GM19395 (cell line): Measurements from ENCODE around the gene TRIM60.
A peak's percentile ranks its signal among the peaks of the same experiment; 100 is the strongest.
"Not testable (repeated sequence)": the region's sequence is repeated elsewhere in the genome, so short reads cannot be mapped to it uniquely, and the experiment has no call there.

Experiments
- ATAC-seq: cut with Tn5 transposase; IDR thresholded peaks from one replicate; pipeline ENCODE4 v1.9.1; 2021; ENCODE audit warnings: mild to moderate bottlenecking, moderate library complexity; ENCODE audit not compliant: unreplicated experiment

TRIM60 gene

DNA sequence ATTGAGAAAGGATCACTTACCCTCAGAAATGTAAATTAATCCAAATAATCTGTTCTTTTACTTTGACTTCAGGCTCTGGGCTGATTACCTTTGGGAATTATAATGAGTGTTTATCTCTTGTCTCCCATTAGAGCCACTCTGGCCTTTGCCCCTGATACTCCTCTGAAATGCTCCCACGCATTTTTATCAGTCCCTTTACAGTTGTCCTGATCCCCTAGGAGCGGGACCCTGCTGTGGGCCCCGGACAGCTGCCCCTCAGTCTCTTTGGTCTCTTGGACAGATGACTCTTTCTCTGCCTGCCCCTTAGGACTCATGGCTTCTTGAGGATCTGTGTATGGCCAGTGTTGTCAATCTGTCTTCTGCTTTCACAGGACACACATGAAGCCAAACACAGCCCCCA lies 20.8 kb downstream of the TRIM60 start:
- ATAC-seq: no peak

DNA sequence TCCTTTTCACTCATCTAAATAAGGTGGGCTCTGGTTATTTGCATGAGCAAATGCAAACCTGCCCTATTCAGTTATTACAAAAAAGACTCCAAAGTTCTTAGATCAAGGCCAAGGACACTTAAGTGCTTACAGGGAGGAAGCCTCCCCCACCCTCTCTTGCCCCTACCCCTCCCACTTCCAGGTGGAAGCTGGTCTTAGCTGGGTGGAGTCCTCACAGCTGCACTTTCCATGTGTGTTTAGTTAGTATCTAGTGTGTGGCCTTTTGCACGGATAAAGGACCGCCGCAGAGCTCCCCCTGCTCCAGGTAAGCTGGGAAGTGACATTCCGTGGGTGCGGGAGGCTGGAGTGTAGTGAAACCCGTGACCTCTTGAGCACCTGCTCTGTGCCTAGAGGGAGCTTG lies 21.8 kb downstream of the TRIM60 start, which contains the start of gene TRIM75:
Gene TRIM75, plus strand, starts transcription at position 222 of the 400 bp plus-strand sequence. CDS start 5,282 bp downstream, outside the sequence.
- ATAC-seq: no peak

DNA sequence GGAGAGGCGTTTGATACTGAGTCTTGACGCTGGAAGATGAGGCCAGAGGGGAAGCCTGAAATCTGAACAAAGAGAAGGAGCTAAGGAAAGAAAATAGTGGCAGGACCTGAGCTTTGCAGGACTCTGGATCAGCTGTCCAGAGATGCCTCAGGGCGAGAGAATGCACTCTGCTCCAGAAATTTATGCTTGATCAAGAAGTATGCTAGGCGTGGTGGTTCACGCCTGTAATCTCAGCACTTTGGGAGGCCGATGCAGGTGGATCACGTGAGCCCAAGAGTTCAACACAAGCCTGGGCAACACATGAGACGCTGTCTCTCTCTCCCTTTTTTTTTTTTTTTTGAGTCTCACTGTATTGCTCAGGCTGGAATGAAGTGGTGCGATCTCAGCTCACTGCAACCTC lies 23.8 kb downstream of the TRIM60 start:
- ATAC-seq: no peak

DNA sequence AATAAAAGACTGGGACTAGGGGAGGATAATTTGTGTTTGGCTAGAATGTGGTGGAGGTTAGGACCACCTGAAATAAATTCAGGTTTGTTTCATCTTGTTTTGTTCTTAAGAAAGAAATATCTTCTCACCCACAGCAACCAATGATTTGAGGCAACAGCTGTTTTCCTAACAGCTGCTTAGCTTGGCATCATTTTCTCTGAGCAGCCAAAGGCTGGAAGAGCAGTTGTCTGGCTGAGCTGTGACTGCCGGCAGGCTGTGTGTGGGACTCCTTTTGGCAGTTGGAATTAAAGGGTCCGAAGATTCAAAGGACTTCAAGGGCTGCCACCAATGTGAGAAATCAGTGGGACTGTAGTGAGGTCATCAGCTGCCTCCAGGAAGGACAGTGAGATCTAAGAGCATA lies 26.9 kb downstream of the TRIM60 start:
- ATAC-seq: no peak

DNA sequence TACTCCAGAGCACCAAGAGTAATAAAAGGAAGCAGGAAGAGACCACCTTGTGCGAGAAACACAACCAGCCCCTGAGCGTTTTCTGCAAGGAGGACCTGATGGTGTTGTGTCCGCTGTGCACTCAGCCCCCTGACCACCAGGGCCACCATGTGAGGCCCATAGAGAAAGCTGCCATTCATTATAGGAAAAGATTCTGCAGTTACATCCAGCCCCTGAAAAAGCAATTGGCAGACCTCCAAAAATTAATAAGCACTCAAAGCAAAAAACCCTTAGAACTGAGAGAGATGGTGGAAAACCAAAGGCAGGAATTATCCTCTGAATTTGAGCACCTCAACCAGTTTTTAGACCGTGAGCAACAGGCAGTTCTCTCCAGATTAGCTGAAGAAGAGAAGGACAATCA lies 27.6 kb downstream of the TRIM60 start:
- ATAC-seq: no peak

DNA sequence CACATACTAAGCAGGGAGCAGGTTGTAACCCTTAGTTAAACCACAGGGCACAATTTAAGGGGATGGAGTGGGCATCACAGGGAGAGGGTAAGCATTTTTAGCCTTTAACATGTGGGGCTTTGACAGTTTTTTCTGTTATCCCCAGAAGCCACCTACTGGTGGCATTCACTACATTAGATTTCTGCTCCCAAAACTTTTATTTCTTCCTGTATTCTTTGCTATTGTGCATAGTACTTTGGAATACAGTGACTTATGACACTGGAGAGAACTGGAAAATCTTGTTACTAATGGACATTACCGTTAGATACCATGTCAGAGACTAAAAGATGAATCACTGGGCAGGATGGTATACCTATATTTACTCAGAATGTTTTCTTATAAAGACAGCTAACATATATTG lies 29.1 kb downstream of the TRIM60 start:
- no peak for ATAC-seq

DNA sequence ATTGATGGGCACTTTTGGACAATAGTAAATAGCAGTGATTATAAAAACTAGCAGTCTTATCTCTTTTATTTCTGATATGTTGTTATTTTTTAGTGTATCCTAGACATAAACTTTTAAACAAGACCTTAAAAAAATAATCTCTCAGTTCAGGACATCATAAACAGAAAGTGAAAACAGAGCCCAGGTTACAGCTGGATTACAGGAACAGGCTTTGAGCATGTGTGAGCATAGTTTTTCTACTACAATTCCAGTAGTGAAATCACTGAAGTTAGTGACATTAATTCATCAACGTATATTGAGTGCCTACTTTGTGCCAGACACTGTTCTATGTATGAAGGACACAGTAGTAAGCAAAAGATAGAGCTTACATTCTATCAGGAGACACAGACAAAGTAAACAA lies 38.8 kb downstream of the TRIM60 start:
- peak; percentile 55 for ATAC-seq

DNA sequence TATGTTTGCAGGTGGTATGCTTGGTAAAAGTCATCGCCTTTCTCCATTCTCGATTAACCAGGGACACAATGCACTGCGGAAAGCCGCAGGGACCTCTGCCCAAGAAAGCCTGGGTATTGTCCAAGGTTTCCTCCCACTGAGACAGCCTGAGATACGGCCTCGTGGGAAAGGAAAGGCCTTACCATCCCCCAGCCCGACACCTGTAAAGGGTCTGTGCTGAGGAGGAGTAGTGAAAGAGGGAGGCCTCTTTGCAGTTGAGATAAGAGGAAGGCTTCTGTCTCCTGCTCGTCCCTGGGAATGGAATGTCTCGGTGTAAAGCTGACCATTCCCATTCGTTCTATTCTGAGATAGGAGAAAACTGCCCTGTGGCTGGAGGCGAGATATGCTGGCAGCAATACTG lies 41.5 kb downstream of the TRIM60 start:
- ATAC-seq: not testable (repeated sequence)

DNA sequence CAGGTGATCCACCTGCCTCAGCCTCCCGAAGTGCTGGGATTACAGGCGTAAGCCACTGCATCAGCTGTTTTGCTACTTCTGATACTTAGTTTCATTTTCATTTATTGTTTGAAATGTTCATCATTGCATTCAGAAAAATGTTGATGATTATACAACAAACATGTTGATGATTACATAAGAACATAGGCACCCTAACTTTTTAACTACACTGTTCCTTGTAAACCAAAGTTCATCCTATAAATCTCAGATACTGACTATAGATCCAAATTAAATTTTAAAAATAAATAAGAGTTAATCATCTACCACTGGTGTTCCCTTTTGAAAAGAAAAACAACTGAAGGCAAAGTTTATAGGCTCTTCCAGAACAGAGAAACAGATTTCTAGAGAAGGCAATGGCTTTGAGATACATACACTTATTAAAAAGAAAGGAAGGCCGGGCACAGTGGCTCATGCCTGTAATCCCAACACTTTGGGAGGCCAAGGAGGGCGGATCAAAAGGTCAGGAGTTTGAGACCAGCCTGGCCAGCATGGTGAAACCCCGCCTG lies 45.3 kb downstream of the TRIM60 start:
- ATAC-seq: no peak

DNA sequence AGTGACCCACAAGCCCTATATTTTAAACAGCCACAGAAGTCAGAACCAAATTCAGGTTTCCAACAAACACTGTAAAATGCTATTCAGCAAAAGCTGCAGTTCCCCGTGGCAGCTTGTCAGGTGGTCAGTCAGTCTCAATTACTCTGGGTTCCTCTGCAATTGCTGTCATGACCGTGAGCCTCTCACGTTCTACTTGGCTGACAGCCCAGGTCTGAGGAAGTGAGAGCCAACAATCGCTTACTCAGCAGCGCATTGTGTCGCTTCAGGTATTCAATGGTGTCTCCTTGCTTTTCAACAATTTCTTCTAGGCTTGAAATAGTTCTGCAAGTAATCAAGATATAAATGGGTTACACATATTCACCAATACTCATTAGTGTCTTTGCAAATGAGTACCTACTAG lies 47.7 kb downstream of the TRIM60 start:
- no peak for ATAC-seq

DNA sequence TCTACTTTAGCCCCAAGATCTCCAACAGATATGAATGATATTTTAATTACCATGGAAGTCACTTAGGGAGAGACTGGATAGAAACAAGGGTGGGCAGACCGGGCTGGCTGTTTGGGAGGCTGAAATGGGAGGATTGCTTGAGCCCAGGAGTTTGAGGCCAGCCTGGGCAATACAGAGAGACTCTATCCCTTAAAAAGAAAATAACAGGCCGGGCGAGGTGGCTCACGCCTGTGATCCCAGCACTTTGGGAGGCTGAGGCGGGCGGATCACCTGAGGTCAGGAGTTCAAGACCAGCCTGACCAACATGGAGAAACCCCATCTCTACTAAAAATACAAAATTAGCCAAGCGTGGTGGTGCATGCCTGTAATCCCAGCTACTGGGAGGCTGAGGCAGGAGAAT lies 53.0 kb downstream of the TRIM60 start:
- not testable (repeated sequence) for ATAC-seq

DNA sequence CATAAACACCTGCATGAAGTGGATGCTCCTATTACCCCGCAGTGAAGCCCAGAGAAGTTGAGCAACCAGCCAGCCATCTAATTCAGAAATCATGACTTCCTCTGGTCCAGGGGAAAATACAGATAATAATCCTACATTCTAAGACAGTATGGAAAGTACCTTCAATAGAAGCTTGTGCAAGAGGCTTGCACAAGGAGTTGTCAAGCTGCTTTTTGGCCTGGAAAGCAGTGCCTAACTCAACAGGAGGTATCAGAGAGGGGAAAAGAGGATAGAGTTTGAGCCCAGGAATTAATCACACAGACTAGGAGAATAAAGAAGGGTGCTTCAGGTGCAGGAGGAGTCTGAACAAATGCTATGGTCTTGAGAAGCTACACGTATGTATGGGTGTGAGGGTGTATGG lies 54.1 kb downstream of the TRIM60 start:
- ATAC-seq: no peak

DNA sequence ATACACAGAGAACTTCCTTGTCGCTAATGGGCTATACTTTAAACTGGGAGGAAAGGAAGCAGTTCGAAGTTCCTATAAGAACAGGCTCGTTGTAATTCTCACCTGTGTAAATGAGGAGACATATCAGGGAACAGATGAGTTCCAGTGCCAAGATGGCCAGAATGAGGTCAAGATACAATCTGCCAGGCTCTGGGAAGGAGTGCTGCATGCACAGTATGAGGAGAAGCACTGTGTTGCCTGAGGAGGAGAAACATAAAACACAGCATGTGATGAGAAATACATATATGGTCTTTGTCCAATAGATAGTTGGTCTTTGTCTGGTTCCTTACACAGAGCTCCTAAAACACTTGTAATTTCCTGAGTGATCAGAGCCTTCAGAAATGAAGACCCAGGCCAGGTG lies 56.6 kb downstream of the TRIM60 start:
- ATAC-seq: no peak
